NCI-H146 treated with DMSO at 0.1 percent for 48 hours (cell line): ENCODE measurements around the gene TBC1D3B.
"Not testable (repeated sequence)": the region's sequence is repeated elsewhere in the genome, so short reads cannot be mapped to it uniquely, and the experiment has no call there.

Source experiments
- DNase-seq: peaks from one replicate; lab custom pipeline; 2025; ENCODE audit not compliant: unreplicated experiment; lab: John Stamatoyannopoulos, UW

Gene TBC1D3B

DNA sequence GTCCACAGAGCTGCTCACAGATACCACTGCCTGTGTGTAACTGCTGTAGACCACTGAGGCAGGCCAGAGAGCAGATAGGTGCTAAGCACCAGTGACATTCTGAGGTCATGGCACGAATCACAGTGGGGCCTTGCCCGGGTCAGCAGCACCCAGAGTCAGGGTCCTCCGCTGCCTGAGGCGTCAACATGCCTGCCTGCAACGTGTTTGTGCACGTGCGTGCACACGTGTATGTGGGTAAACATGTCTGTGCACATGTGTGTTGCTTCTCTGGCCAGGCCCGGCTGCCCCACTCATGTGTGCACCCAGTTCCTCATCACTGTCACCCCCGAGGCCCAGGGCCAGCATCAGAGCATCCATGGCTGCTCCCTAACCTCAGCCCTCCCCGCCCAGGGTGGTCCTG, at the start of gene TBC1D3B:
Gene TBC1D3B, minus strand, starts transcription at position 101 of the 400 bp plus-strand sequence. CDS start 1,586 bp downstream, outside the sequence.
- not testable (repeated sequence) for DNase-seq

DNA sequence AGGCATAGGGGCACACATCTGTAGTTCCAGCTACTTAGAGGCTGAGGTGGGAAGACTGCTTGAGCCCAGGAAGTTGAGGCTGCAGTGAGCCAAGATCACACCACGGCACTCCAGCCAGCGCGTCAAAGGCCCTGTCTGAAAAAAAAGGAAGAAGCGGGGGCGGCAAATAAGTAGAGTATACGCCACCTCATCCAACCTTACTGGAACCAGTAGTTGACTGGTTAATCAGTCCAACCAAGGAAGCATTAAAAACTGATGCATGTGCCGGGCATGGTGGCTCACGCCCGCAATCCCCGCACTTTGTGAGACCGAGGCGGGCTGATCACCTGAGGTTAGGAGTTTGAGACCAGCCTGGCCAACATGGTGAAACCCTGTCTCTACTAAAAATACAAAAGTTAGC, 46.5 kb upstream of the TBC1D3B start:
- not testable (repeated sequence) for DNase-seq

DNA sequence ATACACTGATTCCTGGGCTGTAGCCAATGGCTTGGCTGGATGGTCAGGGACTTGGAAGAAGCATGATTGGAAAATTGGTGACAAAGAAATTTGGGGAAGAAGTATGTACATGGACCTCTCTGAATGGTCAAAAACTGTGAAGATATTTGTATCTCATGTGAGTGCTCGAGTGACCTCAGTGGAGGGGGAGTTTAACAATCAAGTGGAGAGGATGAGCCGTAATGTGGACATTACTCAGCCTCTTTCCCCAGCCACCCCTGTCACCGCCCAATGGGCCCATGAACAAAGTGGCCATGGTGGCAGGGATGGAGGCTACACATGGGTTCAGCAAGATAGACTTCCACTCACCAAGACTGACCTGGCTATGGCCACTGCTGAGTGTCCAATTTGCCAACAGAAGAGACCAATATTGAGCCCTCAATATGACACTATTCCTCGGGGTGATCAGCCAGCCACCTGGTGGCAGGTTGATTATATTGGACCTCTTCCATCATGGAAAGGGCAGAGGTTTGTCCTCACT, 45.2 kb upstream of the TBC1D3B start:
- DNase-seq: not testable (repeated sequence)

DNA sequence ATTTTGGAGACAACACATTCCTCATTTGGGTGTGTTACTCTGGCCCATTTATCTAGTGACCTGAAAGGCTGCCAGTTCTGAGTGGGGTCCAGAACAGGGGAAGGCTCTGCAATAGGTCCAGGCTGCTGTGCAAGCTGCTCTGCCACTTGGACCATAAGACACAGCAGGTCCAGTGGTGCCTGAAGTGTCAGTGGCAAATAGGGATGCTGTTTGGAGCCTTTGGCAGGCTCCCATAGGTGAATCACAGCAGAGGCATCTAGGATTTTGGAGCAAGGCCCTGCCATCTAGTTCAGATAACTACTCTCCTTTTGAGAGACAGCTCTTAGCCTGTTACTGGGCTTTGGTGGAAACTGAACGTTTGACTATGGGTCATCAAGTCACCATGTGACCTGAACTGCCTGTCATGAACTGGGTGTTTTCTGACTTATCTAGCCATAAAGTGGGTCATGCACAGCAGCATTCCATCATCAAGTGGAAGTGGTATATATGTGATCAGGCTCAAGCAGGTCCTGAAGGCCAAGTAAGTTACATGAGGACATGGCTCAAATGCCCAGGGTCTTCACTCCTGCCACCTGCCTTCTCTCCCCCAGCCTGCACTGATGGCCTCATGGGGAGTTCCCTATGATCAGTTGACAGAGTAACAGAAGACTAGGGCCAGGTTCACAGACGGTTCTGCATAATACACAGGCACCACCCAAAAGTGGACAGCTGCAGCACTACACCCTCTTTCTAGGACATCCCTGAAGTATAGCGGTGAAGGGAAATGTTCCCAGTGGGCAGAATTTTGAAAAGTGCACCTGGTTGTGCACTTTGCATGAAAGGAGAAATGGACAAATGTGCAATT, 44.5 kb upstream of the TBC1D3B start:
- not testable (repeated sequence) for DNase-seq

DNA sequence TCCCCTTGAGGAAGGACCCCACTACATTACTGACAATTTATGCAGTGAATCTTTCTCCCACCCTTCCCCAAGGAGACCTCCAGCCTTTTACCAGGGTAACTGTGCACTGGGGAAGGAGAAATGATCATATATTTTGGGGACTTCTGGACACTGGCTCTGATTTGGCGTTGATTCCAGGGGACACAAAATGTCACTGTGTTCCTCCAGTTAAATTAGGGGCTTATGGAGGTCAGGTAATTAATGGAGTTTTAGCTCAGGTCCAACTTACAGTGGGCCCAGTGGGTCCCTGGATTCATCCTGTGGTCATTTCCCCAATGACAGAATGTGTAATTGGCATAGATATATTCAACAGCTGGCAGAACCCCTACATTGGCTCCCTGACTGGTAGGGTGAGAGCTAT, 43.1 kb upstream of the TBC1D3B start:
- not testable (repeated sequence) for DNase-seq

DNA sequence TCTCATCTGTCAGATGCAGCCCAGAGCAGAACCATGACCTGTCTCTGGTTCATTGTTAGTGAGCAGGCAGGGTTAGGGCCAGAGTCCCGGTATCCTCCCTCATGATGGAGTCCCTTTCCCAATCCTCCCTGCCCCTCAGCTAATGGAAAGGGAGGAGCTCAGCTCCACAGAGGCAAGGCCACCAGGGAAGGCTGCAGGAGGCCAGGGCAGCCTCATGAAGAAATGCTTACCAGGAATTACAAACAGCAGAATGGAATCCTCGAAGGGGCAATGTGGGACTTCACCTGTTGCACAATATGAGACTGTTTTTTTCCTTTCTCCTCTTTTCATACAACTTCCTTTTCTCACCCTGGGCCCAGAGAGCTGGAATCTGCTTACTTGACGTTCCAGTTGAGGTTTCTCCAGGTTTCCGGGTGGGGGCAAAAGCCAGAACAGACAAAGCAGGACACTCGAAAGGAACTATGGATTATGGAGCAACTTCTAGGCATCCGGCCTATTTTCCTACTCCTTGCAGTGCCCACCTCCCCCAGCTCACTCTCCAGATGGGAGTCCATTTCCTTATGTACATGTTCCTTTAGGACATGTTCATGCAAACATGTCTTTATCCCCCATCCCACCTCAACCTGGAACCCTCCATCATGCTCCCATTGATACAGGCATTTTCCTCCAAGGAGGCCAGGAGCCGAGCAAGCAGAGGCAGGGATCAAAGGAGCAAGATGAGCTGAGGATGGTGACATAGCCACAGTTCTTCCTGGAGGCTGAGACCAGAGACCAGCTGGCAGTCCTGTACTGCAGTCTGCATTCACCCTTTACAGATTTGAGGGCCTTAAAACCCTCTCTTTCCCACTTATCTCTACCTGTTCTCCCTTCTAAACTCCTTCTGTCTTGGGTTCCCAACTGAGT, 39.2 kb upstream of the TBC1D3B start:
- DNase-seq: not testable (repeated sequence)

DNA sequence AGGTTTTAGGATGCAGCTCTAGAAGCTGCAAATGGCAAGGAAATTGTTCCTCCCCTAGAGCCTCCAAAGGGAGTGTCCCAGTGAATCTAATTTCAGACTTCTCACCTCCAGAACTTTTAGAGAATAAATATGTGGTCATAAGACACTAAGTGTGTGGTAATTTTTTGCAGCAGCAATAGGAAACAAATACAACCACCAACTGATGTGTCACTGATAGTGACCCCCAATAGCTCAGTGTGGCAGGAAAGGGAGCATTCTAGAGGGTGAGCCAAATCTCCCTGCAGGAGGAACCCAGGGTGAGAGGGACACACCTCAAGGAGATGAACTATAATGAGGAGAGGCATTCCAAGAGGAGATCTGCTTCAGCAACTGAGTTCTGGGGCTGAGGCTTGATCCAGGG, 38.5 kb upstream of the TBC1D3B start:
- no peak for DNase-seq

DNA sequence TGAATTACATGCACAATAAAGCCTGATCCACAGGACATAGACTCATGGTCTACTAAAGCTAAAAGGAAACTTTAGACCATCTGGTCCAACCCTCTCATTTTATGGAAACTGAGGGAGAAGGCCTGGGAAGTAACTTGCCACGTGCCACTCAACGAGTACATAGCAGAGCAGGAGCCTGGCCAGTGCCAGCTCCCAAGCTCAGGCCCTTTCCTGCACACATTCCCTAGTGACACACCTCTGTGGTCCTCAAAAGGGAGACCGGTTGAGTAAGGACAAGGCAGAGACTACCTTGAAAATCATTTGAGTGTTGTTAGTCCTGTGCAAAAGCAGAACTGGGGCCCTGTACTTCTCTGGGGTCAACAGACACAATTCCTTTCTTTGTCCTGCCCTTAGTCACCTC, 37.3 kb upstream of the TBC1D3B start:
- DNase-seq: no peak

DNA sequence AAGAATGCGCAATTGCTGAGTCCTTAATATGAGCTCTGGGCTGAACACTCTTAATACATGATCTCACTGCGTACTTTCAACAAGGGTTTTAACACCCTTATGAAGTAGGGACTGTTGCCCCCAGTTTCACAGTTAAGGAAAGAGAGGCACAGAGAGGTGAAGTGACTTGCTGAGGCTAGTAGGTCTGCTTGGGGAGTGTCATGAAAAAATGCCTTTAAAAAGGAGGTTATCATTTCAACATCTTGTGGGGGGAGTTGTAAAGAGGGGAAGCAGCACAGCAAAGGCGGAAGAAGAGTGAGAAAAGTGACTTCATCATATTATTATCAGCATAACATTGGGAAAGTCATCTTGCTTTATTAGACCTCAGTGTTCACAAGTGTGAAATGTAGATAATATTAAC, 36.5 kb upstream of the TBC1D3B start:
- DNase-seq: no peak

DNA sequence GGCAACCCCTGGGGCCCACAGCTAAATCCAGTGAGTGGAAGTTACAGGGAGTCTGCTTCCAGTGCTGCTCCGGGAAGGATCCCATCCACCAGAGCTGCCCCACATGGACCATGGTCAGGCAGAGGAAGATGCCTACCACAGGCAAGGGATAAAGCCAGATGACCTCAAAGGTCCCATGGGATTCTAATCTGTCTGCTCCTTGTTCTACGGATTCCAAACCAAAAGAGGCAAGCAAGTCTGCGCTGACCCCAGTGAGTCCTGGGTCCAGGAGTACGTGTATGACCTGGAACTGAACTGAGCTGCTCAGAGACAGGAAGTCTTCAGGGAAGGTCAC, 35.8 kb upstream of the TBC1D3B start:
- no peak for DNase-seq

DNA sequence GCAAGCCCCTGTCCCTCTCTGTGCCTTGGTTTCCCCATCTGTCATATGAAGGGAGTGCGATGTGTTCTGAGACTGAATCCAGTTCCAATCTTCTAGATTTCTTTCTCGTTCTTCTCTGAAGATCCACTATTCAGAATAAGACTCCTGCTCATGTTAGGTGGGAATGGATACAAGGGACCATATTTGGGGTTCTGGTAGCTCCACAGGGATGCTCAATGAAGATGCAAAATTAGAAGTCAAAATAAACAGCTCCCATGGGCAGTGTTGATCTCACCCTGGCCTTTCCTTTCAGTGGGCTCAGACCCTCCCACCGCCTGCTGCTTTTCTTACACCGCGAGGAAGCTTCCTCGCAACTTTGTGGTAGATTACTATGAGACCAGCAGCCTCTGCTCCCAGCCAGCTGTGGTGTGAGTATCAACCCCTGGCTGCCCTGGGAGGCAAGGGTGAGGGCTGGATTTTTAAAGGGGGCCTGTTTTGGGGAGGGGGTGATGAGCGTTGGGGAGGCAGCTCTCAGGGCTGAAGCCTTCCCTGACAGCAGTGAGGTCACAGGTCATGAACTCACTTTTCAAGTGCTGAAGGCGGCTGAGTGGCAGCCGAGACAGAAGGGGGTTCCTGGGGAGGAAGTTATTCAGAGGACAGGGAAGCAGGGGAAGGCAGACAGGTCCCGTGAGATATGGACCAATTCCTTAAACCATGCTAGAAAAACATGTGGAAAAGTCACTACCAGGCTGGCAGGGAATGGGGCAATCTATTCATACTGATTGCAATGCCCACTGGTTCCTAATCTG, 35.2 kb upstream of the TBC1D3B start:
- DNase-seq: not testable (repeated sequence)

DNA sequence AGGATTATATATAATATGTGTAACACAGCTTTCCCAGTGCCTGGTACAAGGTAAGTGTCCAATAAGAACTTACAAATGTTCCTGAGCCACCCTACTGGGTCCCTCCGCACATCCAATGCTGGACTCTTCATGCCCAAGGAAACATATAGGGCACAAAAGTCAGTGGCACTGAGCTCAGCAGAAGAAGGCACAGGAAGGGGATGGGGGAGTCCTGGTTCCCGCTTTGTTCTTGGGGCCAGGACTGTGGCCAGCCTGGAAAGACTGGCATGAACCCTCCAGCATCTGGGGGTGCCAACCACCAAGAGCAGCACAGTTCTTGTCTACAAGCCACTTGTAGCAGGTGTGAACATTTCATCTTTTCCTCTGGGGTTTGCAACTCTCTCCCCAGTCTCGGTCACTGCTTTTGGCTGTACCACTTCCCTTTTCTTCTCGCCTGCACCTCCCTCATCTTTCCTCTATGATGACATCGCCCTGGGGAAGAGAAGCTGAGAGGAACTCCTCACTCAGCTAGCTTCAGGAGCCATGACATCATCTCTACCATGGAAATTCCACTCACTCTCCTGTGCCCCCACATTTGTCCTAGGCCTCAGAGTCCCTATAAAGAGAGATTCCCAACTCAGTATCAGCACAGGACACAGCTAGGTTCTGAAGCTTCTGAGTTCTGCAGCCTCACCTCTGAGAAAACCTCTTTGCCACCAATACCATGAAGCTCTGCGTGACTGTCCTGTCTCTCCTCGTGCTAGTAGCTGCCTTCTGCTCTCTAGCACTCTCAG, 34.2 kb upstream of the TBC1D3B start, which contains the start of gene CCL4L2:
Gene CCL4L2, plus strand, starts transcription at position 625 of the 773 bp plus-strand sequence.
- not testable (repeated sequence) for DNase-seq

DNA sequence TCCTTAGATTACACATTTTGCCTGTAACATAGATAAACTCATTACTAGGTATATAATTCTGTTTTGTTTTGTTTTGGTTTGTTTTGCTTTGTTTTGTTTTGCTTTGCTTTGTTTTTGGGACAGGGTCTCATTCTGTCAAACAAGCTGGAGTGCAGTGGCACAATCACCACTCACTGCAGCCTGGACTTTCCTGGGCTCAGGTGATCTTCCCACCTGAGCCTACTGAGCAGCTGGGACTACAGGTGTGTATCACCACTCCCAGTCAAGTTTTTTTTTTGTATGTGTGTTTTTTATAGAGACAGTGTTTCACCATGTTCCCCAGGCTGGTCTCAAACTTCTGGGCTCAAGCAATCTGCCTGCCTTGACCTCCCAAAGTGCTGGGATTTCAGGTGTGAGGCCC, 33.1 kb upstream of the TBC1D3B start:
- DNase-seq: no peak

DNA sequence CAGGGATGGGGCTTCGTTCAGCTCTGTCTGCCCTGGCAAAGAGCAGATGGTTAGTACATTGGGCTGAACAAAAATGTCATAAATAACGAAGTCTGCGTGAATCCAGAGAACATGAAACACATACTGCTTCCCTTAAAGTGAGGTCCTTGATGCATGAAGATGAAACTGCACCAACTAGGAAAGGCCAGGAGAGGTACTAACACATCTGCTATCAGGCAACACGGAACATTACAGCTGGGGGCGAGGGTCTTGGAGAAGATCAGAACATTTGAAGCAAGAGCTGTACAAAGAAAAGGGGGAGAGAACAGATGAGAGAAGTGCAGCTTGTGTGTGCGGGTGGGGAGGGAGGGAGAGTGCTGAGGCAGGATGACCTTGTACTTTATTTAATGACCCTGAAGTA, 30.9 kb upstream of the TBC1D3B start:
- not testable (repeated sequence) for DNase-seq

DNA sequence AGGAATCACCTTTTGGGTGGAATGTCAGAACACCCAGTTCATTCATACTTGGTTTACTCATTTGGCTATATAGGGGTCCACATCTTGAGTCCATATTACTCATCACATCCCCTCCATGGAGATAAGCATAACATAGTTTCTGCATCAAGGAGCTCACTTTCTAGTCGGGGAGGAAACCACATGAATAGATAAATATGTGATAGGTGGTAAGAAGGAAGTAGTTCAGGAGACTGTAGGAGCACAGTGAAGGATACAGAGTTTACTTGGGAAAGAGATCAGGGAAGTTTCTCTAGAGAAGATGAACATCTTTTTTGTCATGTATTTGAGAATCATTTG, 30.0 kb upstream of the TBC1D3B start:
- DNase-seq: not testable (repeated sequence)

DNA sequence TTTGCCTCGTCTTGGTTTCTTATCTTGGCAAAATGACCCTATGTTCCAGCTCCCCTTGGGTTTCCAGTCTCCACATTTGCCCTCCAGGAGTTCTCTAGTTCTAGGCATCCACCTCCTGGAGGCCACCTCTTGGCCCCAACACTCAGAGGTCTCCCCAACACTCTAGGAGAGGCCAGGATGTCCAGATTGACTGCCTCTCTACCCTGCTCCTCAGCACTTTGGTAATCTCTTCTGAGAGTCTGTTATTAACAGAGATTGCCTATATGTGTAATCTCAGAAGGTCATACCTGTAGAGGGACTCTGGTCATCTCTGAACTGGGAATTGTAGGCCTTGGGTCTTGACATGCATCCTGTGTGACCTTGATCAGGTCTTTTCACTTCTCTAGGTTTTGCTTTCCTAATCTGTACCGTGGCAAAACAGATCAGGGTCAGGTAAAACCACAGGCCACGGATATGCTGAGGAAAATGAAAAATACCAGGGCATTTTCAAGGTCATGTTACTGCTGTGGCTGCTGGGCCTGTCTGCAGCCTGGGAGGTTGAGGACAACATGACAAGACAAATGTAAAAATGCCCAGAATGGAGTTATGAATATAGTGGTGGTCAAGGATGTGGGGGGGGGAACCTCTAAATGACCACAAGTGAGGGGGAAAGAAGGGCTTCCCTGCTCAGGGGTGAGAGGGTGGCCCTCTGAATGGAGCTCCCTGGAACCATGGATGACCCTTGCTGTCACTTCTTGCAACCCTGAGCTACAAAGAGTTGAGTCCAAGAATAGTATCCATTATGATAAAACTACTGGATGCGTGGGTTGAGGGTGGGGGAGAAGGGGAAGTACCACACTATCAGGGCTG, 29.4 kb upstream of the TBC1D3B start:
- no peak for DNase-seq

DNA sequence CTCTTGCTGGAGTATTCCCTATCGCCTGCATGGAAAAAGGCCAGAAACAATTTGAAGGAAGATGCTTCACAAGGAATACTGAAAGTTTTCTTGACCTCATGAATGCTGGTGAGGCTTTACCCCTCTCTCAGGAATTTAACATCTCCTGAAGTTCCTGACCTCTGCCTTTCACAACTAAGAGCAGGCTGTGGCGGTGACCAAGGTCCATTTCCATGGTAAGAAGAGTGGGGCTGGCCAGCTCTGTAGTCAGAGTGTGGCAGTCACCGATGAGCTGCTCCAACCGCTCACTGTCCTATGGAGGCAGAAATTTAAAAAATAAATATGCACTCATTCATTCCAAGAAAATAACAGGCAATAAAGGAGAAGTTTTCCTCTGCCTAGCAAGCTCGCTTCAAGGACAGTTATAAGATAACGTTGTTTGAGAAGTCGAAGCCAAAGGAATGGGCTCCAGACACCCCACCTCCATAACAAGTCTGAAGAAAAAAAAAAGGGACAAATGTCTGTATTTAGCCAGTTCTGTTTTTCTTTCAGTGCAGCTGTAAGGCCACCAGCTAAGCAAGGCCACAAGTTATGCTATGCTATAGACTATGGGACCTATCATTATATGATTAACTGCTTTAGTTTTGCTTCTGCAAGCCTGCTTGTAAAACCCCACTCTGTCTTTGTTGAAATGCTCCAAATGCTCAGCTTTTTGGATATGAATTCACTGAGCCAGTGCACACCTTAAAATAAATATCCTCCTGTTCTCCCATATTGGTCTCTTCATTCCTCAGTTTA, 28.5 kb upstream of the TBC1D3B start:
- DNase-seq: no peak

DNA sequence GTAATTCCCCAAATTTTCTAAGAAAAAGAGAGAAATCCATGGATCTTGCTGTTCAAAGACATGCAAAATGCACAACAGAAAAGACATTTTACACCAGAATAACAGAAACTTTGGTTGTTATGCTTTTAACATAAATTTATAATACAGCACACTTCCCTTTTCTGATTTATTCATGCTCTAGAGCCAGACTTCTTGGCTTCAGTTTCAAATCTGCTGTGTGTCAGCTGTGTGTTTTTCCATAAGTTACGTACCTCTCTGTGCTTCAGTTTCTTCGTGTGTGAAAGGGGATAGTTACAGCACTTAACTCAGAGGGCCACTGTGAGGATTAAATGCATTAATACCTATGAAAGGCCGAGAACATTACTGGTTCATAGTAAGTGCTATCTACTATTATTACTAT, 26.9 kb upstream of the TBC1D3B start:
- DNase-seq: no peak

DNA sequence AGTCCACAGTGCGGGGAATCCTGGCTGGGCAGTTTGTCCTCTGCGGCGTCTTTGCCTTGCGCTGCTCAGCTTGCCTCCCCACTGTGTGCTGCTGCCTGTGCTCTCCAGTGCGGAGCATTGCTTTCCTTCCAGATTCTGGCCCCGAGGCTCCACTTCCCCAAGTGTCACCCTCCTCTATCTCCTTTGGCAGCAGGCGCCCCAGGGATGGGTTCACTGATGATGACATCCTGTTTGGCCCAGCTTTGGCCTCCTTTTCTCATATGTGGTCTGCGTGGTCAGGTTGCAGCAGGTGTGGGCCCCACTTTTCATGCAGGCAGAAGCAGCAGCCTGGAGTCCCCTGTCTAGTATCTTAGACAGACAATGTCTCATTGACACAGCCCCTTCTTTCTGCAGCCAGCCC, 25.1 kb upstream of the TBC1D3B start:
- not testable (repeated sequence) for DNase-seq
